ENCODE results near the gene MAP3K5. TPM values are rescaled to one million over a fixed set of nuclear protein-coding genes. Genes with fewer than 3 reads are reported as not detected.

Gene MAP3K5
- total and polyA plus RNA-seq, 9 of the 15 experiments (the other 6 are each of a cell fraction or from before 2014, with no cell fraction given) = 2.2 to 13.0 (median 9.9) TPM

- TF ChIP-seq NR2C2 (CRISPR knock-in tag; IDR thresholded peaks at IDR 0.05) = no peak
- 0 out of 2 replicates have a peak, but pooled peaks have one; percentile 8 for TF ChIP-seq NR2C2 (tag; IDR thresholded peaks at IDR 0.05)
- no peak for TF ChIP-seq HDAC1 (IDR thresholded peaks at IDR 0.05)
Measured at GRCh38 chr6:136566851-136567250, 225.4 kb downstream of the MAP3K5 start (continued).

- BruUV-seq (replicated peaks) = no TSS peak
- peaks cover 0 to 36% of the 10 kb centered on the region in 2 experiments; a peak in 4 of 5 replicates for H3K4me1 ChIP-seq (replicated peaks in 1 of 2; ENCODE audit: control insufficient read depth in 2 of 2, insufficient read depth in 2 of 2, low read length in 2 of 2)
- peaks cover 26% of the 10 kb centered on the region; the same call in 2 of the 3 replicates for H3K36me3 ChIP-seq (ENCODE audit: control insufficient read depth, insufficient read depth, low read length)
- H3K27ac ChIP-seq (ENCODE audit: extremely low read depth, low read depth, low read length) = peak overlapping the region; percentile 53; the same call in 1 of the 3 replicates
- no peaks in the 10 kb centered on the region for H4K20me1 ChIP-seq (replicated peaks; ENCODE audit: control insufficient read depth, insufficient read depth, low read length)
- intact Hi-C loops (cut with micrococcal nuclease) = no loop called here
- H3K4me2 ChIP-seq (ENCODE audit: insufficient read depth, low read length) = no peak overlapping the region; the same call in 1 of the 2 replicates
- H3K4me3 ChIP-seq = no peak overlapping the region
- peak; percentile 69 for ATAC-seq
- ChIA-PET POLR2A (interaction anchor here (1.0 kb wide), 1 partner anchor 14 kb away, joined by 3 read pairs; no protein-coding TSS in a partner anchor), CTCF (ENCODE audit: low intra/inter-chr PET ratio) (no interaction called here)
- H3K27me3 ChIP-seq (ENCODE audit: control insufficient read depth in 2 of 2, insufficient read depth in 2 of 2, low read length in 2 of 2) = no peaks in the 10 kb centered on the region
- peak; percentile 21 to 67 (median 32) for DNase-seq (ENCODE audit: extremely low read depth in 1 of 4, low spot score in 3 of 4)
- no peak overlapping the region for H3K9ac ChIP-seq (ENCODE audit: insufficient read depth in 1 of 2, low read depth in 2 of 2, low read length in 2 of 2)
- H2AFZ ChIP-seq (ENCODE audit: low read depth, low read length) = 0 out of 2 replicates have a peak overlapping the region, but pooled peaks have one; percentile 17
- WGBS (ENCODE audit: insufficient coverage, low coverage, missing lambda C conversion rate) = 44% methylated on average over 6 of the region's 6 CpGs
- H3K9me1 ChIP-seq (ENCODE audit: control insufficient read depth, insufficient read depth, low read length) = no peaks in the 10 kb centered on the region
- in situ Hi-C loops (cut with MboI) = no loop called here
- H3K79me2 ChIP-seq (ENCODE audit: control insufficient read depth, insufficient read depth, low read length) = no peaks in the 10 kb centered on the region
- peak; percentile 66 for FAIRE-seq
- peaks cover 1% of the 10 kb centered on the region for H3K9me3 ChIP-seq (replicated peaks; ENCODE audit: control insufficient read depth, insufficient read depth, low read depth, low read length)
- TF ChIP-seq DMBX1 (CRISPR knock-in tag; IDR thresholded peaks at IDR 0.05; ENCODE audit: borderline replicate concordance) (peak; percentile 70; the same call in 1 of the 2 replicates), ZNF76 (CRISPR knock-in tag; IDR thresholded peaks at IDR 0.05; ENCODE audit: borderline replicate concordance) (0 out of 2 replicates have a peak, but pooled peaks have one; percentile 55), BCL6 (CRISPR knock-in tag; IDR thresholded peaks at IDR 0.05) (peak; percentile 12; the same call in 1 of the 2 replicates), NR2C2 (CRISPR knock-in tag; IDR thresholded peaks at IDR 0.05) (no peak), NR2C2 (tag; IDR thresholded peaks at IDR 0.05) (peak; percentile 52; the same call in 1 of the 2 replicates), NR2C1 (IDR thresholded peaks at IDR 0.05) (no peak), NR2C1 (tag; IDR thresholded peaks at IDR 0.05) (peak; percentile 70), ZNF175 (CRISPR knock-in tag; IDR thresholded peaks at IDR 0.05; ENCODE audit: low read depth) (peak; percentile 81; the same call in 1 of the 2 replicates)
Measured at GRCh38 chr6:136566007-136566487, 226.2 kb downstream of the MAP3K5 start.
